ENCODE data around the gene SELENOV. TPM values are rescaled to one million over a fixed set of nuclear protein-coding genes. Genes with fewer than 3 reads are reported as not detected.

Gene SELENOV
- total RNA-seq, 4 donors from 2014 or later: not detected

- no peaks in the 10 kb centered on the region for H3K9me3 ChIP-seq
- H3K27me3 ChIP-seq: no peaks in the 10 kb centered on the region
- no peaks in the 10 kb centered on the region for H3K36me3 ChIP-seq
- no peak overlapping the region for H3K4me3 ChIP-seq
- no peaks in the 10 kb centered on the region for H3K4me1 ChIP-seq
- no peak overlapping the region for H3K27ac ChIP-seq
- TF ChIP-seq CTCF (IDR thresholded peaks at IDR 0.05) (no peak), POLR2A (IDR thresholded peaks at IDR 0.05) (no peak)
- DNase-seq: no peak
Measured at GRCh38 chr19:39568604-39569003, 53.7 kb downstream of the SELENOV start.

Other genes starting within 250 kb of the SELENOV start
- gene IFNL2, start 246.7 kb upstream of the SELENOV start, total RNA-seq: not detected
- not detected for gene IFNL1, start 218.7 kb upstream of the SELENOV start, total RNA-seq
- under 1 TPM in 3 of 4 donors, not detected in 1; 0.18 to 0.95 (median 0.80) TPM for gene LRFN1, start 194.3 kb upstream of the SELENOV start, total RNA-seq
- 100 to 1,000 TPM in 1 of 4 donors, 1 to 10 TPM in 2, not detected in 1; 3.2 to 131 (median 8.6) TPM for gene GMFG, start 179.1 kb upstream of the SELENOV start, total RNA-seq
- gene SAMD4B, start 172.7 kb upstream of the SELENOV start, total RNA-seq: 100 to 1,000 TPM in 2 of 4 donors, 10 to 100 TPM in 2; 69.0 to 126 (median 91.8) TPM
- 10 to 100 TPM; 22.2 to 47.3 (median 37.7) TPM for gene PAF1, start 124.0 kb upstream of the SELENOV start, total RNA-seq
- gene MED29, start 123.8 kb upstream of the SELENOV start, total RNA-seq: 10 to 100 TPM; 25.4 to 52.8 (median 41.0) TPM
- 100 to 1,000 TPM; 183 to 682 (median 309) TPM for gene ZFP36, start 108.3 kb upstream of the SELENOV start, total RNA-seq
- 10 to 100 TPM in 3 of 4 donors, 1 to 10 TPM in 1; 7.7 to 42.1 (median 16.1) TPM for gene PLEKHG2, start 102.5 kb upstream of the SELENOV start, total RNA-seq
- gene RPS16, start 79.2 kb upstream of the SELENOV start, total RNA-seq: 1,000 to 10,000 TPM in 1 of 4 donors, 100 to 1,000 TPM in 3; 443 to 1,406 (median 686) TPM
- gene SUPT5H, start 69.6 kb upstream of the SELENOV start, total RNA-seq: 100 to 1,000 TPM in 3 of 4 donors, 10 to 100 TPM in 1; 98.4 to 173 (median 160) TPM
- 10 to 100 TPM; 25.4 to 61.1 (median 33.2) TPM for gene TIMM50, start 34.3 kb upstream of the SELENOV start, total RNA-seq
- gene DLL3, start 16.2 kb upstream of the SELENOV start, total RNA-seq: under 1 TPM in 2 of 4 donors, not detected in 2; 0.47 to 0.67 TPM
- gene EID2B, start 17.7 kb downstream of the SELENOV start, total RNA-seq: 1 to 10 TPM in 2 of 4 donors, under 1 TPM in 1, not detected in 1; 0.35 to 1.7 (median 1.1) TPM
- gene EID2, start 25.0 kb downstream of the SELENOV start, total RNA-seq: 10 to 100 TPM in 1 of 4 donors, 1 to 10 TPM in 3; 7.1 to 12.4 (median 8.8) TPM
- gene LGALS13, start 87.4 kb downstream of the SELENOV start, total RNA-seq: not detected
- not detected for gene LGALS16, start 140.8 kb downstream of the SELENOV start, total RNA-seq
- not detected for gene LGALS14, start 189.3 kb downstream of the SELENOV start, total RNA-seq
- not detected for gene CLC, start 222.9 kb downstream of the SELENOV start, total RNA-seq

Measured in Peyer's patch (tissue), 4 donors.